Type B pancreatic cell (in vitro differentiated cells): ENCODE results near the gene USH2A. TPM values are rescaled to one million over a fixed set of nuclear protein-coding genes. Genes with fewer than 3 reads are reported as not detected.

ENCODE experiments used
- DNase-seq: peaks from one replicate; pipeline ENCODE4 v3.0.0; 2021; ENCODE audit warnings: mixed read lengths; ENCODE audit not compliant: unreplicated experiment; ENCODE audit errors: extremely low spot score
- H3K27ac Mint-ChIP-seq: 2 replicates; pipeline ENCODE4 v1.8.0; 2021; ENCODE audit warnings: mild to moderate bottlenecking, mixed read lengths
- H3K27me3 Mint-ChIP-seq: 2 replicates; pipeline ENCODE4 v1.8.0; 2021; ENCODE audit warnings: mixed read lengths
- H3K36me3 Mint-ChIP-seq: 2 replicates; pipeline ENCODE4 v1.8.0; 2021; ENCODE audit warnings: mixed read lengths
- H3K4me1 Mint-ChIP-seq: one replicate; pipeline ENCODE4 v1.8.0; 2021; ENCODE audit warnings: mixed read lengths; ENCODE audit not compliant: unreplicated experiment
- H3K4me3 Mint-ChIP-seq: 2 replicates; pipeline ENCODE4 v1.8.0; 2021; ENCODE audit warnings: mild to moderate bottlenecking, mixed read lengths
- H3K9me3 Mint-ChIP-seq: 2 replicates; pipeline ENCODE4 v1.8.0; 2021; ENCODE audit warnings: mixed read lengths
- CTCF ChIP-seq: fragments of 200-600 bp; sonication (generic); conservative IDR thresholded peaks from 2 replicates; pipeline ENCODE4 v1.5.0; 2021; ENCODE audit warnings: antibody characterized with exemption, mild to moderate bottlenecking
- total RNA-seq: library from RNA; stranded (reverse); gene quantifications from 2 replicates; pipeline ENCODE4 v1.2.1, GENCODE V29; 2021; ENCODE audit warnings: low replicate concordance

Gene USH2A
- total RNA-seq, 1 donor from 2014 or later, result 0.22 TPM

- Mint-ChIP-seq H3K4me1 (peaks cover 15% of the 10 kb centered on the region), H3K36me3 (no peaks in the 10 kb centered on the region), H3K4me3 (no peak overlapping the region), H3K27ac (no peak overlapping the region), H3K9me3 (no peaks in the 10 kb centered on the region), H3K27me3 (no peaks in the 10 kb centered on the region)
- no peak for DNase-seq
- no peak for TF ChIP-seq CTCF
Observed at GRCh38 chr1:216461466-216461865, 38.2 kb upstream of the USH2A start.

GRCh38 chr1:216459651-216460207 lies 36.5 kb upstream of the USH2A start:
- Mint-ChIP-seq H3K4me1 (peaks cover 15% of the 10 kb centered on the region), H3K9me3 (no peaks in the 10 kb centered on the region), H3K27me3 (no peaks in the 10 kb centered on the region), H3K36me3 (no peaks in the 10 kb centered on the region), H3K27ac (no peak overlapping the region), H3K4me3 (no peak overlapping the region)
- no peak for TF ChIP-seq CTCF
- no peak for DNase-seq

GRCh38 chr1:216458812-216459211 lies 35.6 kb upstream of the USH2A start:
- Mint-ChIP-seq H3K4me1 (peaks cover 19% of the 10 kb centered on the region), H3K4me3 (no peak overlapping the region), H3K27ac (no peak overlapping the region), H3K9me3 (no peaks in the 10 kb centered on the region), H3K36me3 (no peaks in the 10 kb centered on the region), H3K27me3 (no peaks in the 10 kb centered on the region)
- no peak for DNase-seq
- TF ChIP-seq CTCF, result no peak

GRCh38 chr1:216457356-216457755 lies 34.1 kb upstream of the USH2A start:
- Mint-ChIP-seq H3K9me3 (no peaks in the 10 kb centered on the region), H3K27me3 (no peaks in the 10 kb centered on the region), H3K4me3 (no peak overlapping the region), H3K27ac (no peak overlapping the region), H3K36me3 (no peaks in the 10 kb centered on the region), H3K4me1 (peaks cover 25% of the 10 kb centered on the region)
- no peak for TF ChIP-seq CTCF
- no peak for DNase-seq

DNA sequence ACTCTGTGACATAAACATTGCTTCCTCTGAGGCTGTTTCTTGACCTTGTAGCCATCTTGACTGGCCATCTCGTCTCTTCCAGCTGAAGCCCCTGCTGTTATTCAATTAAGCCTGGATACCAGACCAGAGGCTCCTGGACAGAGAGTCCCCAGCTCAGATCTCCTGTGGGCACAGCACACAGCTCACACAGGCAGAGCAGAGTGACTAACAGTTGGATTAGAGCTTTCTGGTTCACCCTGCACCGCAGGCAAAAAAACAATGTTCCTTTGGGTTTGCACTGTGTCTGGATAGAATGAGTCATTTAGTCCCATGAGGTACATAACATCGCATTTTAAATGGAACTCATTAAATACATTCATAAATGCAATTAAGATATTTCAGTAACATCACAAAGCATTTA lies 33.4 kb upstream of the USH2A start:
- Mint-ChIP-seq H3K27ac (no peak overlapping the region), H3K4me3 (no peak overlapping the region), H3K36me3 (no peaks in the 10 kb centered on the region), H3K4me1 (peaks cover 24% of the 10 kb centered on the region), H3K9me3 (no peaks in the 10 kb centered on the region), H3K27me3 (no peaks in the 10 kb centered on the region)
- TF ChIP-seq CTCF, result no peak
- DNase-seq, result no peak

DNA sequence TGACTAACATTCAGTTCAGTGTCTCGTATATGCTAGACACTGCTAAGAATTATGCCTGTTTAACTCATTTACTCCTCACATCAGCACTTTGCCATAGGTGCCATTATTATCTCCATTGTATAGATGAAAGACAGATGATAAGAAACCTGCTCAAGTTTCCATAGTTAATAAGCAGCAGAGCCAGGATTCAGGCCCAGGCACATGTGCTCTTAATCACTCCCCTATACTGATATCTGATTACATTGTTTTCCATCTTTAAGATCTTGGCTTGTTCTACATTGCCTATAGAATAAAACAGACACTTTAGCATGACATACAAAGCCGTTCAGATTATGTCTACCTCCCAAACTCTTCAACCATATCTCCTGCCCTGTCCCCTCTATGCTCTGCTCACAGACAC lies 30.5 kb upstream of the USH2A start:
- H3K9me3 Mint-ChIP-seq, result no peaks in the 10 kb centered on the region
- no peak overlapping the region for H3K27ac Mint-ChIP-seq
- TF ChIP-seq CTCF, result no peak
- DNase-seq, result no peak
- peaks cover 14% of the 10 kb centered on the region for H3K4me1 Mint-ChIP-seq
- H3K4me3 Mint-ChIP-seq, result no peak overlapping the region
- H3K27me3 Mint-ChIP-seq, result no peaks in the 10 kb centered on the region
- H3K36me3 Mint-ChIP-seq, result no peaks in the 10 kb centered on the region
